HEK293 (cell line): ENCODE measurements around the gene TNFAIP8L3.
"Not testable (repeated sequence)": the region's sequence is repeated elsewhere in the genome, so short reads cannot be mapped to it uniquely, and the experiment has no call there.

Experiments used
- KLF8 ChIP-seq: fragments of 450-650 bp; formaldehyde crosslinking; IDR thresholded peaks from 2 replicates; pipeline ENCODE4 v1.5.1; 2016; ENCODE audit warnings: missing biosample characterization, missing genetic modification characterization
- RBAK ChIP-seq: fragments of 450-650 bp; formaldehyde crosslinking; IDR thresholded peaks from 2 replicates; pipeline ENCODE4 v1.5.1; 2016; ENCODE audit warnings: missing biosample characterization, missing genetic modification characterization
- ZBTB10 ChIP-seq: fragments of 450-650 bp; formaldehyde crosslinking; IDR thresholded peaks from 2 replicates; pipeline ENCODE4 v1.5.1; 2016; ENCODE audit warnings: missing biosample characterization, missing genetic modification characterization
- ZFP69B ChIP-seq: fragments of 450-650 bp; formaldehyde crosslinking; IDR thresholded peaks from 2 replicates; pipeline ENCODE4 v1.5.1; 2016; ENCODE audit warnings: missing biosample characterization, missing genetic modification characterization
- ZNF138 ChIP-seq: fragments of 450-650 bp; formaldehyde crosslinking; IDR thresholded peaks from 2 replicates; pipeline ENCODE4 v1.5.1; 2016; ENCODE audit warnings: missing biosample characterization, missing genetic modification characterization, borderline replicate concordance
- ZNF335 ChIP-seq: fragments of 450-650 bp; formaldehyde crosslinking; conservative IDR thresholded peaks from 2 replicates; pipeline ENCODE4 v1.5.1; 2016; ENCODE audit warnings: missing biosample characterization, missing genetic modification characterization
- ZNF341 ChIP-seq: fragments of 450-650 bp; formaldehyde crosslinking; IDR thresholded peaks from 2 replicates; pipeline ENCODE4; 2016; ENCODE audit warnings: low read depth, missing biosample characterization, missing genetic modification characterization
- ZNF549 ChIP-seq: fragments of 450-650 bp; IDR thresholded peaks from 2 replicates; pipeline ENCODE4 v1.5.1; 2018; ENCODE audit warnings: missing biosample characterization, missing genetic modification characterization, mild to moderate bottlenecking, inconsistent platforms, moderate library complexity
- ZNF560 ChIP-seq: fragments of 450-650 bp; formaldehyde crosslinking; IDR thresholded peaks from 2 replicates; pipeline ENCODE4 v1.5.1; 2017; ENCODE audit warnings: missing biosample characterization, missing genetic modification characterization, borderline replicate concordance
- TF ChIP-seq, protein P1 (sequence below): fragments of 450-650 bp; formaldehyde crosslinking; IDR thresholded peaks from 2 replicates; pipeline ENCODE4 v1.5.1; 2016; ENCODE audit warnings: missing biosample characterization, missing genetic modification characterization
- TF ChIP-seq, protein P2 (sequence below): fragments of 450-650 bp; formaldehyde crosslinking; IDR thresholded peaks from 2 replicates; pipeline ENCODE4 v1.5.1; 2016; ENCODE audit warnings: missing biosample characterization, missing genetic modification characterization
- TF ChIP-seq, protein P3 (sequence below): fragments of 450-650 bp; formaldehyde crosslinking; IDR thresholded peaks from 2 replicates; pipeline ENCODE4 v1.5.1; 2016; ENCODE audit warnings: missing biosample characterization, missing genetic modification characterization, low read depth
- TF ChIP-seq, protein P4 (sequence below): fragments of 450-650 bp; formaldehyde crosslinking; IDR thresholded peaks from 2 replicates; pipeline ENCODE4 v1.5.1; 2016; ENCODE audit warnings: missing biosample characterization, missing genetic modification characterization

GRCh38 chr15:51037474-51037873, 57.2 kb downstream of the TNFAIP8L3 start:
- TF ChIP-seq ZNF335 (tag by site-specific recombination); KLF8 (tag by site-specific recombination); ZNF549 (tag by site-specific recombination); ZNF341 (tag by site-specific recombination); ZFP69B (tag by site-specific recombination); ZNF138 (tag by site-specific recombination); ZBTB10 (tag by site-specific recombination); ZNF560 (tag by site-specific recombination); RBAK: not testable (repeated sequence)
- TF ChIP-seq, protein P1, sequence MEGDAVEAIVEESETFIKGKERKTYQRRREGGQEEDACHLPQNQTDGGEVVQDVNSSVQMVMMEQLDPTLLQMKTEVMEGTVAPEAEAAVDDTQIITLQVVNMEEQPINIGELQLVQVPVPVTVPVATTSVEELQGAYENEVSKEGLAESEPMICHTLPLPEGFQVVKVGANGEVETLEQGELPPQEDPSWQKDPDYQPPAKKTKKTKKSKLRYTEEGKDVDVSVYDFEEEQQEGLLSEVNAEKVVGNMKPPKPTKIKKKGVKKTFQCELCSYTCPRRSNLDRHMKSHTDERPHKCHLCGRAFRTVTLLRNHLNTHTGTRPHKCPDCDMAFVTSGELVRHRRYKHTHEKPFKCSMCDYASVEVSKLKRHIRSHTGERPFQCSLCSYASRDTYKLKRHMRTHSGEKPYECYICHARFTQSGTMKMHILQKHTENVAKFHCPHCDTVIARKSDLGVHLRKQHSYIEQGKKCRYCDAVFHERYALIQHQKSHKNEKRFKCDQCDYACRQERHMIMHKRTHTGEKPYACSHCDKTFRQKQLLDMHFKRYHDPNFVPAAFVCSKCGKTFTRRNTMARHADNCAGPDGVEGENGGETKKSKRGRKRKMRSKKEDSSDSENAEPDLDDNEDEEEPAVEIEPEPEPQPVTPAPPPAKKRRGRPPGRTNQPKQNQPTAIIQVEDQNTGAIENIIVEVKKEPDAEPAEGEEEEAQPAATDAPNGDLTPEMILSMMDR (tag by site-specific recombination): not testable (repeated sequence)
- TF ChIP-seq, protein P2, sequence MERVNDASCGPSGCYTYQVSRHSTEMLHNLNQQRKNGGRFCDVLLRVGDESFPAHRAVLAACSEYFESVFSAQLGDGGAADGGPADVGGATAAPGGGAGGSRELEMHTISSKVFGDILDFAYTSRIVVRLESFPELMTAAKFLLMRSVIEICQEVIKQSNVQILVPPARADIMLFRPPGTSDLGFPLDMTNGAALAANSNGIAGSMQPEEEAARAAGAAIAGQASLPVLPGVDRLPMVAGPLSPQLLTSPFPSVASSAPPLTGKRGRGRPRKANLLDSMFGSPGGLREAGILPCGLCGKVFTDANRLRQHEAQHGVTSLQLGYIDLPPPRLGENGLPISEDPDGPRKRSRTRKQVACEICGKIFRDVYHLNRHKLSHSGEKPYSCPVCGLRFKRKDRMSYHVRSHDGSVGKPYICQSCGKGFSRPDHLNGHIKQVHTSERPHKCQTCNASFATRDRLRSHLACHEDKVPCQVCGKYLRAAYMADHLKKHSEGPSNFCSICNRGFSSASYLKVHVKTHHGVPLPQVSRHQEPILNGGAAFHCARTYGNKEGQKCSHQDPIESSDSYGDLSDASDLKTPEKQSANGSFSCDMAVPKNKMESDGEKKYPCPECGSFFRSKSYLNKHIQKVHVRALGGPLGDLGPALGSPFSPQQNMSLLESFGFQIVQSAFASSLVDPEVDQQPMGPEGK (tag by site-specific recombination): not testable (repeated sequence)
- TF ChIP-seq, protein P3, sequence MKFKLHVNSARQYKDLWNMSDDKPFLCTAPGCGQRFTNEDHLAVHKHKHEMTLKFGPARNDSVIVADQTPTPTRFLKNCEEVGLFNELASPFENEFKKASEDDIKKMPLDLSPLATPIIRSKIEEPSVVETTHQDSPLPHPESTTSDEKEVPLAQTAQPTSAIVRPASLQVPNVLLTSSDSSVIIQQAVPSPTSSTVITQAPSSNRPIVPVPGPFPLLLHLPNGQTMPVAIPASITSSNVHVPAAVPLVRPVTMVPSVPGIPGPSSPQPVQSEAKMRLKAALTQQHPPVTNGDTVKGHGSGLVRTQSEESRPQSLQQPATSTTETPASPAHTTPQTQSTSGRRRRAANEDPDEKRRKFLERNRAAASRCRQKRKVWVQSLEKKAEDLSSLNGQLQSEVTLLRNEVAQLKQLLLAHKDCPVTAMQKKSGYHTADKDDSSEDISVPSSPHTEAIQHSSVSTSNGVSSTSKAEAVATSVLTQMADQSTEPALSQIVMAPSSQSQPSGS: not testable (repeated sequence)
- TF ChIP-seq, protein P4, sequence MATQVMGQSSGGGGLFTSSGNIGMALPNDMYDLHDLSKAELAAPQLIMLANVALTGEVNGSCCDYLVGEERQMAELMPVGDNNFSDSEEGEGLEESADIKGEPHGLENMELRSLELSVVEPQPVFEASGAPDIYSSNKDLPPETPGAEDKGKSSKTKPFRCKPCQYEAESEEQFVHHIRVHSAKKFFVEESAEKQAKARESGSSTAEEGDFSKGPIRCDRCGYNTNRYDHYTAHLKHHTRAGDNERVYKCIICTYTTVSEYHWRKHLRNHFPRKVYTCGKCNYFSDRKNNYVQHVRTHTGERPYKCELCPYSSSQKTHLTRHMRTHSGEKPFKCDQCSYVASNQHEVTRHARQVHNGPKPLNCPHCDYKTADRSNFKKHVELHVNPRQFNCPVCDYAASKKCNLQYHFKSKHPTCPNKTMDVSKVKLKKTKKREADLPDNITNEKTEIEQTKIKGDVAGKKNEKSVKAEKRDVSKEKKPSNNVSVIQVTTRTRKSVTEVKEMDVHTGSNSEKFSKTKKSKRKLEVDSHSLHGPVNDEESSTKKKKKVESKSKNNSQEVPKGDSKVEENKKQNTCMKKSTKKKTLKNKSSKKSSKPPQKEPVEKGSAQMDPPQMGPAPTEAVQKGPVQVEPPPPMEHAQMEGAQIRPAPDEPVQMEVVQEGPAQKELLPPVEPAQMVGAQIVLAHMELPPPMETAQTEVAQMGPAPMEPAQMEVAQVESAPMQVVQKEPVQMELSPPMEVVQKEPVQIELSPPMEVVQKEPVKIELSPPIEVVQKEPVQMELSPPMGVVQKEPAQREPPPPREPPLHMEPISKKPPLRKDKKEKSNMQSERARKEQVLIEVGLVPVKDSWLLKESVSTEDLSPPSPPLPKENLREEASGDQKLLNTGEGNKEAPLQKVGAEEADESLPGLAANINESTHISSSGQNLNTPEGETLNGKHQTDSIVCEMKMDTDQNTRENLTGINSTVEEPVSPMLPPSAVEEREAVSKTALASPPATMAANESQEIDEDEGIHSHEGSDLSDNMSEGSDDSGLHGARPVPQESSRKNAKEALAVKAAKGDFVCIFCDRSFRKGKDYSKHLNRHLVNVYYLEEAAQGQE (tag by site-specific recombination): not testable (repeated sequence)
